Inflammatory macrophage (primary cell): Measurements from ENCODE around the gene PROSER1.
"Not testable (repeated sequence)": the region's sequence is repeated elsewhere in the genome, so short reads cannot be mapped to it uniquely, and the experiment has no call there.

Source experiments
- DNase-seq, 2 donors: peaks; one replicate each; pipeline ENCODE4 v3.0.0-alpha.2; 2020 to 2022
- total RNA-seq, 18 experiments: gene quantifications; one replicate each; lab custom pipeline; 2026; ENCODE audit warnings: mixed read lengths in 6 of 18, inconsistent platforms in 2 of 18; lab: John Stamatoyannopoulos, UW

The PROSER1 gene
- total RNA-seq: 4.5 to 45.3 (median 10.1) reads per million in 18 experiments

GRCh38 chr13:39037880-39038568 lies at the start of gene PROSER1, which contains the start of gene NHLRC3:
Gene PROSER1 (minus strand): TSS chr13:39038089. CDS start chr13:39037242, 847 bp downstream.
Gene NHLRC3 (plus strand): TSS chr13:39038456. CDS start chr13:39038640, 184 bp downstream.
- peak; percentile 91 to 95 for DNase-seq

GRCh38 chr13:39086251-39086945 lies 48.5 kb upstream of the PROSER1 start:
- not testable (repeated sequence) for DNase-seq

DNA sequence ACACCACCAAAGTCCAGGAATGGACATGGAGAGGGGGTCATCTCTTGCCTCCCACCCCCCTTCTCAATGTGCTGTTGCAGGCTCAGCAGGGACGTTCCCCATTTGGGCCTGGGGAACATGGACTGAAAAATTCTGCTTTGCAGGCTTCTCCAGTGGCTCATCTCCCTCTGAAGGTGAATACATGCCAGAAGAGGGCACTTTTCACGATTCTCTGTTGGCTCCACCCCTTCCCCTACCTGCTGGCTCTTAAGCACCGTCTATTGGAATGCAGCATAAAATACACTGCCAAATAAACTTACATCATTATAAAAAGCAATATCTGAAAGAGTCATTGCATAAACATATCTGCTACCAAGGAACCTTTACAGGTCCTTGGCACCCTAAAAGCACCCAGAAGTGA lies 36.1 kb upstream of the PROSER1 start:
- no peak for DNase-seq

- DNase-seq: no peak
These were observed 35.0 kb upstream of the PROSER1 start for GRCh38 chr13:39072842-39073241.

- DNase-seq: no peak
These were observed 24.1 kb upstream of the PROSER1 start for GRCh38 chr13:39062004-39062403.

DNA sequence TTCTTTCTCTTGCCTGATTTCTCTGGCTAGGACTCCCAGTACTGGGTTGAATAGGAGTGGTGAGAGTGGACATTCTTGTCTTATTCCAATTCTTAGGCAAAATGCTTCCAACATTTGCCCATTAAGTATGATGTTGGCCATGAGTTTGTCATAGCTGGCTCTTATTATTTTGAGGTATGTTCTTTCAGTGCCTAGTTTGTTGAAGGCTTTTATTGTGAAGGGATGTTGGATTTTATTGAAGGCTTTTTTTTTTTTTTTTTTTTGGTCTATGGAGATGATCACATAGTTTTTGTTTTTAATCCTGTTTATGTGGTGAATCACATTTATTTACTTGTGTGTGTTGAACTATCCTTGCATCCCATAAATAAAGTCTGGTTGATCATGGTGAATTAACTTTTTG lies 20.2 kb upstream of the PROSER1 start:
- DNase-seq: no peak

DNA sequence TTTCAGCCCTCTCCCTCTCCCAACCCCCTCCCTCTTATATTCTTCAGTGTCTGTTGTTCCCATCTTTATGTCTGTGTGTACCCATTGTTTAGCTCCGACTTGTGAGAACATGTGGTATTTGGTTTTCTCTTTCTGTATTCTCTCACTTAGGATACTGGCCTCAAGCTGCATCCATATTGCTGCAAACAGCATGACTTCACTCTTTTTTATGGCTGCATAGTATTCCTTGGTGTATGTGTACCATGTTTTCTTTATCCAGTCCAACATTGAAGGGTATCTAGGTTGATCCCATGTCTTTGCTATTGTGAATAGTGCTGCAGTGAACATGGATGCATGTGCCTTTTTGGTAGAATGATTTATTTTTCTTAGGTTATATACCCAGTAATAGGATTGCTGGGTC lies 18.1 kb upstream of the PROSER1 start:
- no peak for DNase-seq

DNA sequence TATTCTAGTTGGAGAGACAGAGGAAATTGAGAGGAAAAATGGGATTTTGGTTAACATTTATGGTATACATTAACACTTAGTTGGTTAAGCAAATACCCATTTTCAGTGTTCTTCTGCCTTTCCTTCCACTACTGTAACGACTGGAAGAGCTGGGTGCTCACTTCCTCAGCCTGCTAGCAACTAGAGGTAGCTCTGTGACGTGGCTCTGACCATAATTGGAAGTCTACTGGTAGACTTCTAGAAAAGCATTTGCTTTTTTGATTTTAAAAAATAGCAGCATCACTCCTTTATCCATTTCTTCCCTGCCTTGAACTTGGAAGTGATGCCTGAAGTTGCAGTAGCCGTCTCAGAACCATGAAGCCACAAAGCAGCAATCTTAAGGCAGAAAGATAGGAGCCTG lies 16.2 kb upstream of the PROSER1 start:
- no peak for DNase-seq

DNA sequence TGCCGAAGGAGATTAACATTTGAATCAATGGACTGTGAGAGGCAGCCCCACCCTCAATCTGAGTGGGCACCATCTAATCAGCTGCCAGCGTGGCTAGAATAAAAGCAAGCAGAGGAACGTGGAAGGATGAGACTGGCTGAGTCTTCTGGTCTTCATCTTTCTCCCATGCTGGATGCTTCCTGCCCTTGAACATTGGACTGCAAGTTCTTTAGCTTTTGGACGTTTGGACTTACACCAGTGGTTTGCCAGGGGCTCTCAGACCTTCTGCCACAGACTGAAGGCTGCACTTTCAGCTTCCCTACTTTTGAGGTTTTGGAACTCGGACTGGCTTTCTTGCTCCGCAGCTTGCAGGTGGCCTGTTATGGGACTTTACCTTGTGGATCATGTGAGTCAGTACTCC lies 15.1 kb upstream of the PROSER1 start:
- DNase-seq: no peak

DNA sequence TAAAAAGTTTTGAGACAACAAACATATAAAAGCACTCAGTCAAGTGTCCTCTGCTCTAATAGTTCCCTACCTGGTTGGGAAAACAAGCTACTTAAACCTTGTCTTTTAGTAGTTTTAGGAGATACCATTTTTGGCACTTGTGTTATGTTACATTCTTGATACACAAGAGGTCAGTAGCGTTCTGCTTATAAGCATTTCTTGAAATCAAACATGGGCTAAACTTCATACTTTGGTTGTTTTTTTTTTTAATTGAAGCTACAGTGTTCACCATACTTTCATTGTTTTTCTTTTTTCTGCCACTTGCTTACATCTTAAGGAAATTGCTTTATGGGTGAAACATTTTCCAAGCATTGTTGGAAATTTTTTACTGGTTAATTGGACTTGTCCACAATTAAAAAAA lies 13.3 kb upstream of the PROSER1 start:
- no peak for DNase-seq

GRCh38 chr13:39049274-39049673 lies 11.4 kb upstream of the PROSER1 start:
- no peak for DNase-seq

DNA sequence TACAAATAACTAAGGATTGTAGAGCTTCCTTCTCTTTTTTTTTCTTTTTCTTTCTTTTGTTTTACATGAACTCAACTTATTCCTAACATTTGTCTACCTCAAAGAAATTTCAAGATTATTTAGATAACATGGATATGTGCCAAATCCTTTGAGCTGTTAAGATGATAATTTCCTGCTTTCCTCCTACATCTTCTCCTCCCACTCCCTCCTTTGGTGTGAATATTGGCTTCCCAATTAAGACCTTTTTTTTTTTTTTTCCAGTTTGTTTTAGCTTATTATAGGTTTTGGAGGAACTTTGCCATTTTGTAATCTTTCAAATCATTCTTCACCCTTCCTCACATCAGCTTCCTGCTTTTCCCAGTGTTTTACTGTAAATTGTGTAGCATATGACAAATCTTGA lies 10.9 kb upstream of the PROSER1 start:
- DNase-seq: no peak

GRCh38 chr13:39047560-39047959 lies 9.7 kb upstream of the PROSER1 start:
- no peak for DNase-seq

DNA sequence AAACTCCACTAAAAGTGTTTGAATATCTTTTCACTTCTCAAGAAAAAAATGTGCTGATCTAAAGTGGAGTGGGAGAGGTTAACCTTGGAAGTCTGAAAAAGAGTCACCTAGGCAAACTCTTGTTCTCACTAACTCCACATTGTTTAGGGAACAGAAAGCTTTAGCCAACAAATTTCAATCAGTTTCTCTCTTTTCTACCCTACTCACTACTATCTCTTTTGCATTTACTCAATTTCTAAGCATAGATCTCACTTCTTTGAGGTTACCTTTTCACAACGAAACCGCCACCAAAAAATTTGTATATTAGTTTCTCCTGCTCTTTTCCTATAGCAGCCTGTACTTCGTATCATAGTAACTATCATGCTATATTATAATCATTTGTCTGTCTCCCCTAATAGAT lies 6.6 kb upstream of the PROSER1 start:
- DNase-seq: no peak

DNA sequence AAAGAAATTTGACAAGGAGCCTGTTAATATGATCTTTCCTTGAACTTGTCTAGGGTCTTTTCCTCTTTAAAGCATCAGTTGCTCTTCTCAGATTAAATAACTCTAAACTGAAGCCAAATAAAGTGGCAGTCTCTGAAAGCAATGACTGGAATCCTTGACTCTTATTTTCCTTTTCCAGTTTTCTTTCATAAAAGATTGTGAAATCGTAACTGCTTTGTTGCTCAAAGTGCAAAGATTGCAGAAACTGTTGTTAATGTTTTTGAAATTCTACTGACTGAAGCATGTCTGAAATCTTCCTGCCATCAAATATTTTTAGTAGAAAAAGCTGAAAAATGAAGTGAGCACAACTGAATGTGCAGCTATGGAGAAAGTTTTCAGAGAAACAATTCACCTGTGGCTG lies 2.3 kb upstream of the PROSER1 start:
- DNase-seq: peak in 1 of 2 donors; percentile 57

DNA sequence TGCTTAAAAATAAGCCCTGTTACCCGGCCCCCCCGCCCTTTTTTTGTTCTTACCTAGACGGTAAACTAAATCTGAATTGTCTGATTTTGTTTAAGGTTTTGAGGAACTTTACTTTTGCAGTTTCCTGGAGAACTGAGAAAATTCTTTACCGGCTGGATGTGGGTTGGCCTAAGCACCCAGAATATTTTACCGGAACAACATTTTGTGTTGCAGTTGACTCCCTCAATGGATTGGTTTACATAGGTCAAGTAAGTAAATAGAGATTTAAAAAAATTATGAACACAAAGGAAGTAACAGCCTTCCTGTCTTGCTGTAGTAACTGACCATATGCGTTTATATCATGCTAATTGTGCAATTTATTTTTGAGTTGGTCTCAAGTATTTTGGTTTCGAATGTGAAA lies 1.2 kb upstream of the PROSER1 start:
- DNase-seq: peak; percentile 56 to 79

DNA sequence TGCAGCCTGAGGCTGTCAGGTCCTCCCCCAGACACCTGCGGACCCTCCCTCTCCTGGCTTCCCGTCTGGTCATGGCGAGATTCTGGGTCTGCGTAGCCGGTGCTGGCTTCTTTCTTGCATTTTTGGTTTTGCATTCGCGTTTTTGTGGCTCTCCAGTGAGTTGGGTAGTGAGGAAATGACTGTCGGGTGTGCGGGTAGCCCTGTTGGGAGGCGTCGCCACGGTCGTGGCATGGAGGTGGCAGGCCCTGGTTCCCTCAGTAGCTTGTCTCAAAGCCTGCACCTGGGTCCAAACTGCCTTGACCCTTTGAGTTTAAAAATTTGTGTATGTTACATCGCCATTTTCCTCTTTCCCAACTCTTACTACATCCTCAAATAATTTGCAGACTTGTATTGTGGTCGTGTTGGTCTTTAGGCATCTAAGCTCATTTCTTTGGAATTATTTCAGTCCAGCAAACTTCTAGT lies 711 bp upstream of the PROSER1 start:
- peak; percentile 32 to 47 for DNase-seq

GRCh38 chr13:39037410-39037879 lies 444 bp downstream of the PROSER1 start:
- DNase-seq: no peak

- DNase-seq: no peak
These were observed 1.7 kb downstream of the PROSER1 start for GRCh38 chr13:39036212-39036611.

- DNase-seq: no peak
These were observed 2.1 kb downstream of the PROSER1 start for GRCh38 chr13:39035799-39036198.

GRCh38 chr13:39035204-39035603 lies 2.7 kb downstream of the PROSER1 start:
- DNase-seq: no peak

GRCh38 chr13:39034085-39034484 lies 3.8 kb downstream of the PROSER1 start:
- no peak for DNase-seq

GRCh38 chr13:39032150-39032549 lies 5.7 kb downstream of the PROSER1 start:
- DNase-seq: no peak

GRCh38 chr13:39025433-39025839 lies 12.5 kb downstream of the PROSER1 start:
- DNase-seq: no peak
